Stimulated activated CD8-positive, alpha-beta memory T cell treated with anti-CD3 and anti-CD28 coated beads, Interleukin-4, amount 100 ng/mL, for 48 hours (primary cell): ENCODE results near the gene EPB41L4B.
"Not testable (repeated sequence)": the region's sequence is repeated elsewhere in the genome, so short reads cannot be mapped to it uniquely, and the experiment has no call there.

ENCODE experiments used
- DNase-seq: peaks from one replicate; pipeline ENCODE4 v3.0.0-alpha.2; 2020

Gene EPB41L4B

DNA sequence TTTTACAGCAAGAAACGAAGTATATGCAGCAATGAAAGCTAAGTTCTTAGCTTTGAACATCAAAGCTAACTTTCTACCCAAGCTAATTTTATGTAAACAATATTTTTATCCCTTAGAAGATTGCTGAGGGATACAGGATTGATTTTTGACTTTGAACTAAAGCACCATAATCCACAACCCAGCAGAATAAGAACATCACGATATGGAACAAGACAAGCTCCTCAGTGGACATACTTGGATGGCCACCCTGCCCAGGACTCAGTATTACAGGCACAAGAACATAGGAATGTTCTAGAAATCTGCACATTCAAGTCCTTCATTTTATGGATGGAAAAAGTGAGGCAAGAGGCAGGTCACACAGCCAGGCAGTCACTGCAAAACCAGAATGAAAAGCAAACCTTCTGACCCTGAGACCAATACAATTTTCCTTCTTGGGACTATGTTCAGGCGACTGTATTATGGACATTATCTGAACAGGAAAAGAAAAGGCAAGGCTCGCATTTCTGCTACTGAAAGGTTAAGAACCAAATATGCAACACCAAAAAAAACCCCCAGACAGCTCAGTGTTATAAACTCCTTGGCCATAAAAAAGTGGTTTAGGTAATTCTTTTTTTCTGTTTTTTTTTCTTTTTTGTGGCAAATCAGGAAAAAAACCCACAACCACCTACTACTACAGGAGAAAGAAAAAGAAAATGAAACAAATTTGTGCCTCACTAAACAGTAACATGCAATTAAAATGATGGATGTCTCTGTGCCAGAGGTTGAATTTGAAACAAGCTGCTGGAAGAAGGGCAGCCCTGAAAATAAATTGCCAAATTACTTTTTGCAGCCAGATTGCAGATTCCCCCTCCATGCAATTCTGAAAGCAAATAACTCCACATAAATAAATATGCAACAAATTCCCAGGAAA lies 25.4 kb downstream of the EPB41L4B start:
- DNase-seq = no peak

DNA sequence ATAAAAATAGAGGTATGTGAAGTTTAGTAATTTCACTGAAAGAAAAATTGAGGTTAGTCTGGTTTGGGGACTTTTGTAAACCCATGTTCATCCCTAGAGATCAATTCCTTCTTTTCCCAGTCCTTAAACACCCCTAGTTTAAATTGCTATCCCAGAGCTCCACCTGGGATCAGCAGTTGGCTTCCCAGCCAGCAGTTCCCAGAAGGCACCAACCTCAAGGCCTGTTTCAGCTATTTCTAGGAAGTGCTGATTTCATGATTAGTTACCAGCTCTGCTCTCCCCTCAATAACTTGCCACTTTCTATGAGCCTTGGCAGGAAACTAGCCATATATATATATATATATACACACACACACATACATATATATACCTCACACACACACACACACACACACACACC lies 30.5 kb downstream of the EPB41L4B start:
- DNase-seq = no peak

GRCh38 chr9:109289931-109290330 lies 30.9 kb downstream of the EPB41L4B start:
- no peak for DNase-seq

DNA sequence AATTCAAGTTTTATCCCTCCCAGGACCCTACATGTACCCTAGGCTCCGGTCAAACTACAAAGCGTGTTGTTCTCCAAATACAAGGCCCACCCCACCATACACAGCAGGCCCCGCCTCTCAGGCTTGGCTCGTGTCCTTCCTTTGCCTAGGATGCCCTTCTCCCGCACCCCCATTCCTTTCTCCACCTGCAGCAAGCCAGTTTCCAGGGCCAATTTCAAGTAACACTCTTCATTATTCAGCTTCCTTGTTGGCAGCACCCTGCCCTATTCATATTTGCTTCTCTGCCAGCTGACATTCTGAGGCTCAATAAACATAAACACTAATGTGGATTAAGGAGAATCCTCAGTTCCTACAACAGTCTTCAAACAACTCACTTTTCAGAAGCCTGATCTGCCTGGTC lies 31.7 kb downstream of the EPB41L4B start:
- no peak for DNase-seq

DNA sequence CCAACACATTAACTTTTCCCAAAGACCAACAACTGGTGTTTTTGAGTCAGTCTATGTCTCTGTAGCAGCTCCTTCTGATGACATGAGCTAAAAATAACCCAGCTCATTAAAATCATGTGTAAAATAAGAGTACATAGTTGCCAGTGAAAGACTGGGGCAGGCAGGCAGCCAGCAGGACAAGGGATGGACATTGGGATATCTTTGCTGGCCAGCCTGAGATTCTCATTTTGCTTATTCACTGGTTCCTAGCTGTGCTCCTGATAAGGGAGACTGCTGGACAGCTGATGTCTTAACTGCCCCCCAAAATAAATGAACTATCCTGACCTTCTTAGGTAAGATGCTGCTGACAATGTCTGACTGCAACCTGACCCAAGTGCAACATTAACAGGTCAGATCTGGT lies 33.9 kb downstream of the EPB41L4B start:
- DNase-seq = no peak

DNA sequence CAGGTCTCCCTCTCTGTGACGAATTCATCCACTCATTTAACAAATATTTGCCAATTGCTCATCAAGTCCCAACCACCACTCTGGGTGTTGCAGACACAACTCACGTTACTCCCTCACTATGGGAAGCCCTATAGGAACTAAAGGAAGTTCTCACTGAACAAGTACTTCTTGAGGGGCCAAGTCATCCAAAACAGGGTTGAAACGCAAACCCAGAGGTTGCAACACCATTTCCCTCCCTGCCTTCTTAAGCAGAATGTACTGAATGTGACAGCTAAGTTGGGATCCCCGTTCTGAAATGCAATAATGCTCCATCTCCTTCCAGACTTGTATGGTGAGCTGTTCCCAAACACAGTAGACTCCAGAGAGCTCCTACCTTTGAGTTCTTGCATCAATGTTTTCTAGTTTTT lies 34.3 kb downstream of the EPB41L4B start:
- DNase-seq = no peak

DNA sequence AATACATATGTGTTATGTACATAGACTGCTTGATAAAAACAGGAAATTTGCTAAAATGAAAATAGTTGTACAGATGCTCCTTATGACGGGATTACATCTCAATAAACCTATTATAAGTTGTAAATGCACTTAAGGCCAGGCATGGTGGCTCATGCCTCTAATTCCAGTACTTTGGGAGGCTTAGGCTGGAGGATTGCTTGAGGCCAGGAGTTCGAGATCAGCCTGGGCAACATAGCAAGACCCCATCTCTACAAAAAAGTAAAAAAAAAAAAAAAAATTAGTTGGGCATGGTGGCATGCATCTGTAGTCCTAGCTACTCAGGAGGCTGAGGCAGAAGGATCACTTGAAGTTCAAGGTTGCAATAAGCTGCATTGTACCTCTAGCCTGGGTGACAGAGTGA lies 37.2 kb downstream of the EPB41L4B start:
- DNase-seq = not testable (repeated sequence)

DNA sequence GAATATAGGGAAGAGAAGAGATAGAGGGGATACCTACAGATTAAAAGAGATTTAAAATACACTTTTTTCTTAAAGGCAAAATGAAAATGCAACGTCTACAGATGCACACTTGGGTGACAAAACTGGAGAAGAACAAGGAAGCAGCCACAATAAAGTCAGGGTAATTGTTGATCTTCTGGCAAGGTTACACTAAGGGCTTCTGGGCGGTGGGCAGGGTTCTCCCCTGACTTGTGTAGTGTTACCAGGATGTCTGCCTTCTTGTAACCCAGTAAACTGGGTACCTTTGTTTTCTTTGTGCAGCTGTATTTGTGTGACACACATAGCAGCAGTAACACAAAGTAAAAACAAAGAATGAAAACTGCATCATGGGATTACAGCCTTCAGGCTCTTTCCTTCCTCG lies 37.8 kb downstream of the EPB41L4B start:
- no peak for DNase-seq

- DNase-seq = no peak
These were observed 38.6 kb downstream of the EPB41L4B start for GRCh38 chr9:109282302-109282701.

DNA sequence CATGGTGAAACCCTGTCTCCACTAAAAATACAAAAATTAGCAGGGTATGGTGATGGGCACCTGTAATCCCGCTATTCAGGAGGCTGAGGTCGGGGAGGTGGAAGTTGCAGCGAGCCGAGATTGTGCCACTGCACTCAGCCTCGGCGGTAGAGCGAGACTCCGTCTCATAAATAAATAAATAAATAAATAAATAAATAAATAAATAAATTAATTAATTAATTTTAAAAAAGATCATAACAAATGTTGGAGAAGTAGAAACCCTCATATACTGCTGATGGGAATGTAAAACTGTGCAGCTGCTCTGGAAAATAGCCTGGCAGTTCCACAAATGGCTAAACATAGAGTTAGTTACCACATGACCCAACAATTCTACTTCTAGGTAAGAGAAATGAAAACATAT lies 39.3 kb downstream of the EPB41L4B start:
- no peak for DNase-seq

- no peak for DNase-seq
These were observed 42.0 kb downstream of the EPB41L4B start for GRCh38 chr9:109278848-109279247.

- DNase-seq = no peak
These were observed 42.6 kb downstream of the EPB41L4B start for GRCh38 chr9:109278216-109278615.

DNA sequence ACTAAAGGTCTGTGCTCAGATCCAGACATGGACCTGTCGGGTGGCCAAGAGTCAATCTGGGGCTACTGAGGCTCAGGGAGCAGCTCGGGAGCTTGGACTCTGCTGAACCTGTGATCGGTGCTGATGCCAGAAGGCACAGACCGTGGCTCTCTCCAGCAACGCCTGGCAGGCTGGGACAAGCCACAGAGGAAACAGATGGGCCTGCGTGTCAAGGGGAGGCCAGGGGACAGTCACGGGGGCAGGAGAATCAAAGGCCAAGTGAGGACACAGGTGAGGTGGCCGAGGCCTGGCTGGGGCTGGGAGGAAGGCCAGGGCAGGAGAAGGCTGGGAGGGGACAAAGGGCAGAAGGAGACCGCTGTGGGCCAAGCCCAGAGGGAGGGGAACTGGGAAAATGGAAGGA lies 43.4 kb downstream of the EPB41L4B start:
- DNase-seq = no peak

DNA sequence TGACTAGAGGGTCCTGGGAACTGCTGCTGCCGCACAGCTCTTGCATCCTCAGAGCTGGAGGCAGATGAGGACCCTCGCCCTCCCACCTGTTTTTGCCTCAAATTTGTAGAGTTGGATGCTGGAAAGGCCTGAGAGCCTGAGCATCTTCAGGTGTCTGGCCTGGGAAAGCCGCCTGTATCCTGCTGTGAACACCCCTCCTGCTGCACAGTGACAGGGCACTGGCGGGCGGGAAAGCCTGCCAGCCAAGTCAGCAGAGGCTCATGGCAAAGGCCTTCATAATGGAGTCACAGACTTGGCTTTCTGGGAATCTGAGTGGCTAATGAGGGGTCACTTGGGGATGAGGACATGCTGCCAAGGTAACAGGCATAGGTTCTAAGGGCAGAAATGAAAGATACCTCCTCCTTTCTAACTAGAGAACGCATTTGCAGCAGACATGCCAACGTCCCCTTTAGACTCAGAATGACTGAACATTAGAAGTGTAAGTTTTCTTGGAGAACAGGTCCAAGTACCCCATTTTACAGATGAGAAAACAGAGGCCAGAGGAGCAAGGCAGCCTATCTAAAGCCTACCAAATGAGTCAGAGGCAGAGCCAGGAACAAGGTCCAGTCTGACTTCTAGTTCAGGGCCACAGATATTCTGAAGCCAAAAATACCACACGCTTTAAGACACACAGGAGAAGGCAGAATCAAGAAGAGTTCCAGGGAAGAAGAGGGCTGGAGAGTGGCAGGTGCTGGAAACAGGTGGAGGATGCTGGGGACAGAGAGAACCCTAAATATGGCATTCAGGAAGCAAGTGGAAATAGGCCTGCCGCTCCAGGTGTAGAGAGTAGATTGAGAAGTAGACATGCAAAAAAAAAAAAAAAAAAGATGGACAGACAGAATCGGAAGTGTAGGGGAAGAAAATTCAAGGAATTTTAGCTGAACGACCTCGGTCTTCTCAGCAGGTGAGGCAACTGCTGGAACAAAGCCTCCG lies 44.1 kb downstream of the EPB41L4B start:
- DNase-seq = no peak

DNA sequence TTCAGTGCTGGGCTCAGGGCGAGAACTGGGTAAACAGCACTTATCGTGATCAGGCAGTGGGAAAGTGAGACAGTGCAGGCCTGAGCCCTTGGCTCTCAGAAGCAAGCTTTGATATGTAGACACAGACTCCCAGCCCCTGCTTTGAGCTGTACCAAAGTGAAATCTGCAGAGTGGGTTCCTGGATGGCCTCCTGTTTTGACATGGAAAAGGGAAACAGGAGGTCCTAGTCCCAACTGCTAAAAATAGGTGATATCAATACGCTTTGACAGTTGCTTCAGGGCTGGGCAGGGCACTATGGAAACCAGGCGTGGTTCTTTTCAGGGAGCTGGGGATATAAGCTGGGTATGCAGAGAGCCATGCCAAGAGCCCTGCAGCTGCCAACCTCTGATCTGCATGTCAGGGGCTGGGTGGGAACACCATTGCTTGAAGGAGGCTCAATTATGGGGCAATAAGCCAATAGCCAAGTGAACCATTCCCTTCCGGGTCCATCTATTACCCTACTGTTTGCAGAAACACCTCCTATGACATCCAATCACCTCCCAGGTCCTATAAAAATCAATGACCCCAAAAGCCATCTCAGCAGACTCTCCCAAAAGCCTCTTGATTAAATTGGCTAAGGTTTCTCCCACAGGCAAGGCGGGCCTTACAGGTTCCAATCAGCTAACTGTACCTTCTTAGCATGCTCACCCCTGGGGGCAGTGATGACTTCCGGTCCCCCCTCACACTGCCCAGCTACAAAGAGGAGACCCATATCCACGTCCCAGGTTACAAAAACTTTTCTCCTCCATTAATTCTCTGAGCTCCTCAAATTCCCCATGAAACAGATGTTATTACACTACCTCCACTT lies 45.8 kb downstream of the EPB41L4B start:
- no peak for DNase-seq

GRCh38 chr9:109273869-109274268 lies 47.0 kb downstream of the EPB41L4B start:
- no peak for DNase-seq

- DNase-seq = no peak
These were observed 48.1 kb downstream of the EPB41L4B start for GRCh38 chr9:109272745-109273144.

- DNase-seq = no peak
These were observed 48.8 kb downstream of the EPB41L4B start for GRCh38 chr9:109272045-109272444.

GRCh38 chr9:109270971-109271925 lies 49.6 kb downstream of the EPB41L4B start:
- DNase-seq = no peak

DNA sequence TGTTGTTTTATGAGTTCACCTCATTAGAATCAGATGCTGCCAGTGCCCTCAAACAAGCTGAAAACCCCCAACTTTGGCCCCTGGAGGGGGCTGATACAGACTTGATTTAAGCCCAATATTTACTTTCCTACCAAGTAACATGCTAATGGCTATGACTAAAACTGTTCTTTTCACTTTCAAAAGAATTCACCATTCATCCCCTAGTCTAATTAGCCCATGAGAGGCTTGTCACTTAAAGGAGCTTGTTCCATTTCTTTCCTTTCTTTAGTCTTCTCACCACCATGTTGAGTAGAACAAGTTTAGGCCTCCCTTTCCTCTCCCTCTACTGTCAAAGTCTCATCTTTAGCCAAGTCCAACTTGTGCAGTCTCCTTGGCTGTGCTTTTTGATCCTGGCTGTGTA lies 50.4 kb downstream of the EPB41L4B start:
- DNase-seq = no peak

GRCh38 chr9:109269839-109270238 lies 51.0 kb downstream of the EPB41L4B start:
- DNase-seq = no peak

GRCh38 chr9:109269081-109269480 lies 51.8 kb downstream of the EPB41L4B start:
- no peak for DNase-seq
